ENCODE data around the gene OR52K2.
"Not testable (repeated sequence)": the region's sequence is repeated elsewhere in the genome, so short reads cannot be mapped to it uniquely, and the experiment has no call there.

The OR52K2 gene

GRCh38 chr11:4481240-4481582 lies 32.1 kb downstream of the OR52K2 start:
- DNase-seq, result no peak

- no peak for DNase-seq
Observed at GRCh38 chr11:4482445-4482844, 33.4 kb downstream of the OR52K2 start, which contains the start of gene OR52K1. OR52K1 (plus strand) TSS chr11:4482646; CDS start chr11:4488901, 6,255 bp downstream.

GRCh38 chr11:4484310-4484709 lies 35.2 kb downstream of the OR52K2 start:
- DNase-seq, result no peak

- DNase-seq, result not testable (repeated sequence)
Observed at GRCh38 chr11:4491405-4491804, 42.3 kb downstream of the OR52K2 start.

GRCh38 chr11:4491878-4492606 lies 42.9 kb downstream of the OR52K2 start:
- no peak for DNase-seq

GRCh38 chr11:4493480-4493818 lies 44.4 kb downstream of the OR52K2 start:
- no peak for DNase-seq

GRCh38 chr11:4495487-4495886 lies 46.4 kb downstream of the OR52K2 start:
- DNase-seq, result no peak

GRCh38 chr11:4495986-4496385 lies 46.9 kb downstream of the OR52K2 start:
- no peak for DNase-seq

GRCh38 chr11:4496557-4497248 lies 47.6 kb downstream of the OR52K2 start:
- DNase-seq, result no peak
